IgD-negative memory B cell (primary cell): Measurements from ENCODE around the gene RFT1. TPM values are rescaled to one million over a fixed set of nuclear protein-coding genes. Genes with fewer than 3 reads are reported as not detected.
"Not testable (repeated sequence)": the region's sequence is repeated elsewhere in the genome, so short reads cannot be mapped to it uniquely, and the experiment has no call there.

Source experiments
- H3K27ac Mint-ChIP-seq, 3 donors: one replicate each; pipeline ENCODE4 v1.8.0; 2020 to 2022; ENCODE audit warnings: mild to moderate bottlenecking in 3 of 3, mixed read lengths in 3 of 3, moderate library complexity in 1 of 3
- H3K27me3 Mint-ChIP-seq: one replicate; pipeline ENCODE4 v1.8.0; 2021; ENCODE audit warnings: mixed read lengths
- H3K36me3 Mint-ChIP-seq: one replicate; pipeline ENCODE4 v1.8.0; 2020; ENCODE audit warnings: mild to moderate bottlenecking, mixed read lengths
- H3K4me1 Mint-ChIP-seq, 3 donors: one replicate each; pipeline ENCODE4 v1.8.0; 2020 to 2022; ENCODE audit warnings: mixed read lengths in 3 of 3, mild to moderate bottlenecking in 1 of 3
- H3K4me3 Mint-ChIP-seq, 4 donors: one replicate each; pipeline ENCODE4 v1.8.0; 2020 to 2022; ENCODE audit warnings: mild to moderate bottlenecking in 4 of 4, mixed read lengths in 4 of 4, moderate library complexity in 3 of 4
- H3K9me3 Mint-ChIP-seq, 3 donors: one replicate each; pipeline ENCODE4 v1.8.0; 2020 to 2021; ENCODE audit warnings: mixed read lengths in 3 of 3, mild to moderate bottlenecking in 1 of 3
- polyA plus RNA-seq: library from polyadenylated mRNA; unstranded; fragments of 300-500 nt; fragmentation: Illumina TruSeq; gene quantifications from one replicate; pipeline ENCODE4 v1.2.3, GENCODE V29; 2021

RFT1 gene
- polyA plus RNA-seq, 1 donor from 2014 or later: 17.4 TPM

DNA sequence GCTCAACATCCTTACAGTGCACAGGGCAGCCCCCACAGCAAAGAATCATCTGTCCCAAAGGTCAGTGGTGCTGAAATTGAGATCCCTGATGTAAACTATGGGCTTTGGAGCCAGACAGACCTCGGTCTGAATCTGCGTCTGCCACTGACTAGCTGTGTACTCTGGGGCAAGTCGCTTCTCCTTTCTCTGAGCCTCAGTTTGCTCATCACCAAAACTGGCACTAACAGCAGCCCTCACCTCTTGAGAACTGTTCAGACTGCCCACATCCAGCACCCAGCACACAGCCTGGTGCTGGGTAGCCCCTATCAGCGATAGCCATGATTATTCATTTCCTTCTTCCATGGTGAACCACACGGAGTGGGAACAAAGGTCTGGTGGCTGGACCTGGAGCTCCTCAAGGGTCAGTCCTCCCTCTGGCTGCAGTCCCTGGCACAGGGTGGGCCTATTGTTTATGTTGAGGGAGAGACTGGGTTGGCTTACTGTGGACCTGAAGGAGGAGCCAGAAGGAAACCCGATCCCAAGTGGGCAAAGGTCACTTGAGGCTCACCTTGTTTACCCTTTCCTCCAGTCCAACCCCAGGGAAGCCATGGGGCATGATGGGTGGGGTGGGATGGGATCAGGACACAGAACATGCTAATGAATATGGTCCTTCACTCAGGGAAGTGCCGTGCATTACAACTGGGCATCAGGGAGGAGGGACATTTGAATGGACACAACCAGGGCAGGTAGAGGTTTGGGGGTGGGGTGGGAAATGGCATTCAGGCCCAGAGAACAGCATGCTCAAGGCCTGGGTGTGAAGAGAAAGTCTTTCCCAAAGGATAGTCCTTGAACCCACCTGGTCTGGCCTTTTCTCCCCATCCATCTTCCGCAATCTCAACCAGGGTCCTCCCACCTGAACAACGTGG lies 29.2 kb upstream of the RFT1 start:
- Mint-ChIP-seq H3K4me3 (peak overlapping the region; percentile 53 to 91 (median 72)), H3K4me1 (peaks cover 13 to 35% (median 28%) of the 10 kb centered on the region in 3 donors), H3K27ac (peak overlapping the region in 1 of 3 donors; percentile 79), H3K9me3 (no peaks in the 10 kb centered on the region), H3K27me3 (peaks cover 5% of the 10 kb centered on the region), H3K36me3 (no peaks in the 10 kb centered on the region)

DNA sequence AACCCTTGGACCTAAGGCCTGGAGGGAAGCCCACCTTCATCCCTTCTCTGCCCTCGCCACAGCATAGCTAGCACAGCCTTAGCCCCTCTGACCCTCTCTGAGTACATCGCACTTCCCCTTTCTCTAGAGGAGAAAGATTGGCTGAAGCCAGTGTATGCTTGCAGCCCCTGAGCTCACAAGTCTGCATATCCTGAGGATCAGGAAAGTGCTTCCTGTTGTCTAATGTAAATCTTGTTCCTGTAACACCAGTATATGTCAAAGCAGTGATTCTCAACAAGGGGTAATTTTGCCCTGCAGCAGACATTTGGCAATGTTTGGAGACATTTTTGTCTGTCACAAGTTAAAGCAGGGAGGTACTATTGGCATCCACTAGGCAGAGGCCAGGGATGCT lies 28.5 kb upstream of the RFT1 start:
- no peaks in the 10 kb centered on the region for H3K36me3 Mint-ChIP-seq
- no peaks in the 10 kb centered on the region for H3K9me3 Mint-ChIP-seq
- H3K4me1 Mint-ChIP-seq: peaks cover 13 to 31% (median 24%) of the 10 kb centered on the region in 3 donors
- peak overlapping the region in 3 of 4 donors; percentile 0 to 78 (median 53) for H3K4me3 Mint-ChIP-seq
- peak overlapping the region in 1 of 3 donors; percentile 79 for H3K27ac Mint-ChIP-seq
- H3K27me3 Mint-ChIP-seq: peaks cover 5% of the 10 kb centered on the region

DNA sequence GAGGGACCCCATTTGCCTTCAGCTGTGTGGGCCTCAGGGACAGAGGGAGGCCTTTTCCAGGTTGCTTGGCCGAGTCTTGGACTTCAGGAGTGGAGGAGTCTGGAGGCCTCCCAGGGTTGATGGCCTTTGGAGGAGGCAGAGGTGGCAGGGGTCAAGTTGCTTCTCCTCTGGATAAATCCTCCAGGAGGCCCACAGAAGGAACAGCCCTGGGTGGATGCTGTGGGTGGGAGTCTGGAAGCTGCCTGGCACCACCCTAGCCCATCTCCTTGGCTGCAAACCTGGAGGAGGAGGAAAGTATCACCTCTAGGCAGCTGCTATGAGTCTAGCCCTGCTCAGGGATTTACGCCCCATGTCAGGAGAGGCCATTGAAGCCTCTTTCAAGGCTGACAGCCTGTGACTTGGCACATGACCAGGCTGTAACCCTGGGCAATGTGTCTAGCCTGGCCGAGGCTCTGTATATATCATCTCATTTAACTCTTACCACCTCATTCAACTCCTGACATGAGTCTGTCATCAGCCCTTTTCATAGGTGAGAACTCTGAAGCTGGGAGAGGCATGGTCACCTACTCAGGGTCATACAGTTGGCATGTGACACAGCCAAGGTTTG lies 27.8 kb upstream of the RFT1 start:
- Mint-ChIP-seq H3K36me3 (no peaks in the 10 kb centered on the region), H3K27ac (peak overlapping the region in 1 of 3 donors; percentile 55), H3K4me1 (peaks cover 13 to 24% (median 19%) of the 10 kb centered on the region in 3 donors), H3K9me3 (no peaks in the 10 kb centered on the region), H3K4me3 (peak overlapping the region in 3 of 4 donors; percentile 14 to 78 (median 27)), H3K27me3 (peaks cover 5% of the 10 kb centered on the region)

DNA sequence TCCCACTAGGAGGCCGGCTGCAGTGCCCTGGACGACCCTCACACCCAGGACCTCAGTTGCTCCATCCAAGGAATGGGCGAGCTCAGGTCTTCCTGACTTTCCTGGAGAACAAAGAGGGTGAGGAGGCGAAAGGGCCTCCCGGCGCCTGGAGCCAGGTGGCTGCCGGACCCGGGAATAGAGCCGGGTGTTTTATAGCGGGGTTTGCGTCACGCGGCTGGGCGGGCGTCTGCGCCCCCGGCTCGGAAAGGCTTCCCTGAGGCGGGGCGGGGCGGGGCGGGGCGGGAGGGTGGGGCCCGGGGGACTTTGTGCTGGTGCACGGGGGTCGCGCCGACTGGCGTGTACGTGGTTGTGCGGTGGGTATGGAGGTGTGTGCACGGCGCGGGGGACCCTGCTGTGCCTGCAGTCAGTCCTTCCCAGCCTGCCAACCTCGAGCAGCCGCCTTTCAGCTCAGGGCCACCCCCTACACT lies 26.2 kb upstream of the RFT1 start:
- Mint-ChIP-seq H3K4me1 (peaks cover 13 to 17% (median 16%) of the 10 kb centered on the region in 3 donors), H3K36me3 (no peaks in the 10 kb centered on the region), H3K27me3 (peaks cover 5% of the 10 kb centered on the region), H3K4me3 (peak overlapping the region in 1 of 4 donors; percentile 78), H3K9me3 (no peaks in the 10 kb centered on the region), H3K27ac (no peak overlapping the region)

DNA sequence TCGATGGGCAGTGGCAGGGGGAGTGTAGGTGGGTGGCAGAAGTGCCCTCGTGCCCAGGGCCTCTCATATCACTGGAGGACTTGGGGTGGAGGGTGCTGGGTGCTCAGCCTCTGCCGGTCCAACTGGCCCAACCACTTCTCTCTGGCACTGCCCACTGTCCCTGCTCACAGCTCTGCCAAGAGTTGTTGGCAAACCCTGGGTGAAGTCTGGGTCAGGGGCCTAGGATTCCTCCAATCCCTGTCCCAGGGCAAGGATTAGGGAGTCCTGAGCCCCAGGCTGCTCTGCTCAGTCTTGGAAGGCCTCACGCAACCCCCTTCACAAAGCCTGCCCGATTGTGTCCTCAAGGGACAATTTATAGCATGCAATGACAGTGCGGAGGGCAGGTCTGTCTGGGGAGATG lies 25.5 kb upstream of the RFT1 start:
- Mint-ChIP-seq H3K4me1 (peaks cover 13 to 17% (median 16%) of the 10 kb centered on the region in 3 donors), H3K27me3 (peaks cover 5% of the 10 kb centered on the region), H3K9me3 (no peaks in the 10 kb centered on the region), H3K4me3 (no peak overlapping the region), H3K36me3 (no peaks in the 10 kb centered on the region), H3K27ac (peak overlapping the region in 1 of 3 donors; percentile 78)

DNA sequence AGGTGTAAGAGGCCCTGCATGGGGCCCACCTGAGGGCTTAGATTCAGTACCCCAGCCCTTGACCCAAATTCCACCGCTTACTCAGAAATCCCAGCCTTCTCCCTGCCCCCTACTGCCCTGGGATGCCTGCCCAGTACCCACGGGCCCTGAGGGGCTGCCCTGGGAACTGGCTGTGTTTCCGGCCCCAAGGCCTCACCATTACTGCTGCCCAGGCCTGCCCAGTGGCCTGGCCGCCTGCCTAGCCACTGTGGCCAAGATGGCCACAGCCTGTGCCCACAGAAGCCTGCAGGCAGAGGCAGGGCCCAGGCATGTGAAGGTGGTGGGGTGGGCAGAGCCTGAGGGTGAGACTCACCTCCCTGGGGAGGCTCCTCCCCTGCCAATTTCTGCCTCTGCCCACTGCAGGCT lies 24.6 kb upstream of the RFT1 start:
- peak overlapping the region in 1 of 3 donors; percentile 71 for H3K27ac Mint-ChIP-seq
- H3K4me1 Mint-ChIP-seq: peaks cover 9 to 12% (median 10%) of the 10 kb centered on the region in 3 donors
- peaks cover 5% of the 10 kb centered on the region for H3K27me3 Mint-ChIP-seq
- no peaks in the 10 kb centered on the region for H3K36me3 Mint-ChIP-seq
- no peaks in the 10 kb centered on the region for H3K9me3 Mint-ChIP-seq
- H3K4me3 Mint-ChIP-seq: no peak overlapping the region

DNA sequence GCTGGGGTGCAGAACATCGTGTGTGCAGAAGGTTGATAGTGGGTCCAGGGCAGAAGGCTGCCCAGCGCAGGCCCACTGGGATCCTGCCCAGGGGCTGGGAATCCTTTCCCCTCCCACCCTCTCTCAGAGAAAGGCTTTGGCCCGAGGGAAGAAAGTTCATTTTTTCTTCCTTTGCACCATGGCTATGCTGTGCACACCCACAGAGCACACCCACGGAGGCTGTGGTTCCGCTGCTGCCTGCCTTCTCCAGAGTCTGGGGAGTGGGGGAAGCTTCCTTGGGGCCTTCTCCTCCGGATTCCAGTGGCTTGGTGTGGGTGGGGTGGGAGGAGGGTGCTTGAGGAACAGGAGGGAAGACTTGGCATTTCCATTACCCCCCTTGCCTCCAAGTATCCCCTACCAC lies 23.7 kb upstream of the RFT1 start:
- peaks cover 6 to 8% (median 8%) of the 10 kb centered on the region in 3 donors for H3K4me1 Mint-ChIP-seq
- peaks cover 5% of the 10 kb centered on the region for H3K27me3 Mint-ChIP-seq
- H3K4me3 Mint-ChIP-seq: peak overlapping the region in 1 of 4 donors; percentile 60
- no peaks in the 10 kb centered on the region for H3K9me3 Mint-ChIP-seq
- H3K27ac Mint-ChIP-seq: no peak overlapping the region
- no peaks in the 10 kb centered on the region for H3K36me3 Mint-ChIP-seq

DNA sequence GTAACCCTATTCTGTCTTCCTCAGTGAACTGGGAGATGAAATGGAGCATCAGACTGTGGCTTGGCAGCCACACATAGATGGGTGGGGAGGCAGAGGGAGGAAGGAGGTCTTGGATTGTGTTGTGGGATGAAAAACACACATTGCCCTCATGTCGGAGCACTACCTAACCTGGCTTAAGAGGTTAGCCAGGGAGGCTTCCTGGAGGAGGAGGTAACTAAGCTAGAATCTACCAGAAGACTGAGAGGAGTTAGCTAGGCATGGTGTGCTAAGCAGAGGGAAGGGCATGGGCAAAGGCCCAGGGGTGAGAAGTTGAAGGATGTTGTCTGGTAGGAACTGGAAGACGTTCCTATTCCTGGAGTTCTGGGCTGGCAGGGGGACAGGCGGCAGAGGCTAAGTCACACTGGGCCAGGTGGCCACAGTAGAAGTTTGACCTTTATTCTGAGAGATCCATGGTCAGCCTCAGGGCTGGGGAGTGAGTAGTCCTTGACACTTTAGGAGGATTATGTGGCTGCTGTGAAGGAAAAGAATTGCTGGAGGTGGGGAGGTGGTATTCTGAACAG lies 23.1 kb upstream of the RFT1 start:
- H3K27ac Mint-ChIP-seq: peak overlapping the region in 1 of 3 donors; percentile 46
- H3K4me3 Mint-ChIP-seq: peak overlapping the region in 1 of 4 donors; percentile 60
- H3K36me3 Mint-ChIP-seq: no peaks in the 10 kb centered on the region
- peaks cover under 1 to 5% (median 4%) of the 10 kb centered on the region in 3 donors for H3K4me1 Mint-ChIP-seq
- no peaks in the 10 kb centered on the region for H3K9me3 Mint-ChIP-seq
- peaks cover 5% of the 10 kb centered on the region for H3K27me3 Mint-ChIP-seq

DNA sequence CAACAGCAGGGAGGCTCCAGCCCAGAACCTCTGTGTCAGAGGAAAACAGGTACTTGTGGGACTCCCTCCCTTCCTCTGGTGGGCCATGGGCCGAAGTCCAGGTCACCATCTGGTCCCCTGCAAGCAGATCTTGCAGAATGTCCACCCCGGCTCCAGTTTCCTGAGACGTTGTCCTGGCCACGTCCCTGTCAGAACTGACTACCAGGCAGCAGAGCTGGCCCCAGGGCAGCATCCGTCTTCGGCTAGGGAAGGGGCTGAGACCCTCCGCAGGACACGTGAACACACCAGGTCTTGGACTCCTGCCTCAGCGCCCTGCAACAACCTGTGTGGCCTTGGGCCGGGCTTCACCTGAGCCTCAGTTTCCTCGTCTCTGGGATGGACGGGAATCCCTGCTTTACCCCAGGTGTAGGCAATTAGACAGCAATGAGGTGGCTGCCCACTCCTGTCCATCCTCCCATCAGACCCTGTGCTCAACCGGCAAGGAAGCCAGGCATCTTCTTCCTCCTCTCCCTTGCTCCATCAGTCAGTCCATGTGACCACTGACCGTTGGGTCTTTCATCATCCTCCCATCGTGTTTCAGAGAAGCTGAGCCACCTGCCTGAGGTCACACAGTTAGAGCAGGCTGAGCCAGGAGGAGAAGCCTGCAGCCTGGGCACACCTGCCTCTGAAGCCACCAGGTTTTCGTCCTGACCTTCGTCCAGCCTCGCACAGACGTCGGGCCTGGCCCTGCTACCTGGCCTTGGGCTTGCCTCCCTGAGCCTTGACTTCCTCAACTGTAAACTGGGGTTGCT lies 21.8 kb upstream of the RFT1 start:
- no peaks in the 10 kb centered on the region for H3K36me3 Mint-ChIP-seq
- H3K27me3 Mint-ChIP-seq: peaks cover 3% of the 10 kb centered on the region
- H3K4me1 Mint-ChIP-seq: peaks cover 0 to 1% (median 1%) of the 10 kb centered on the region in 3 donors
- no peaks in the 10 kb centered on the region for H3K9me3 Mint-ChIP-seq
- H3K27ac Mint-ChIP-seq: peak overlapping the region in 1 of 3 donors; percentile 23
- no peak overlapping the region for H3K4me3 Mint-ChIP-seq

DNA sequence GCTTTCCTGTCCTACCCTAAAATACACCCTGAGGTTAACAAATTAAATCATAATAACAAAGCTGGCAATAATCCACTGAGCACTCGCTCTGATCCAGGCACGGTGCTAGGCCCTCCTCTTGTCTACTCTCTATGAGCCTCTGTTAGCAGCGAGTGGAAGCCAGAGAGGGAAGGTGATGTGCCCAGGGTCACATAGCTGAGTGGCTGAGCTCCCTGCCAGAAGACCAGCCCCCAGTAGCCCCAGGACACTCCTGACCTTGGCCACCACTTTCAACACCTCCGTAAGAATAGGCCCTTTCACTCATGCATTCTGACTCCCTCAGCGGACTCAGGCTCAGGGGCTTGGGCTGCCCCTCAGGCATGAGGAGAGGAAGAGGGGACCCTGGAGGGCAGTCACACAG lies 21.2 kb upstream of the RFT1 start:
- H3K9me3 Mint-ChIP-seq: no peaks in the 10 kb centered on the region
- no peaks in the 10 kb centered on the region for H3K36me3 Mint-ChIP-seq
- no peak overlapping the region for H3K27ac Mint-ChIP-seq
- H3K27me3 Mint-ChIP-seq: peaks cover 3% of the 10 kb centered on the region
- no peak overlapping the region for H3K4me3 Mint-ChIP-seq
- H3K4me1 Mint-ChIP-seq: peaks cover 0 to 1% (median 0%) of the 10 kb centered on the region in 3 donors

DNA sequence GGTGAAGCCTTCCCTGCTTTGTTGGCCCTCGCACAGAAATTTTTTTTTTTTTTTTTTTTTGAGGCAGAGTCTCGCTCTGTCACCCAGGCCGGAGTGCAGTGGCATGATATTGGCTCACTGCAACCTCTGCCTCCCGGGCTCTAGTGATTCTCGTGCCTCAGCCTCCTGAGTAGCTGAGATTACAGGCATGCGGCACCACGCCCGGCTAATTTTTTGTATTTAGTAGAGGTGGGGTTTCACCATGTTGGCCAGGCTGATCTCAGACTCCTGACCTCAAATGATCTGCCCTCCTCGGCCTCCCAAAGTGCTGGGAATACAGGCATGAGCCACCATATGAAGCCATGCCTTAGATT lies 20.8 kb upstream of the RFT1 start:
- not testable (repeated sequence) for H3K36me3 Mint-ChIP-seq, H3K4me1 Mint-ChIP-seq, H3K27me3 Mint-ChIP-seq, H3K27ac Mint-ChIP-seq, H3K9me3 Mint-ChIP-seq, H3K4me3 Mint-ChIP-seq

DNA sequence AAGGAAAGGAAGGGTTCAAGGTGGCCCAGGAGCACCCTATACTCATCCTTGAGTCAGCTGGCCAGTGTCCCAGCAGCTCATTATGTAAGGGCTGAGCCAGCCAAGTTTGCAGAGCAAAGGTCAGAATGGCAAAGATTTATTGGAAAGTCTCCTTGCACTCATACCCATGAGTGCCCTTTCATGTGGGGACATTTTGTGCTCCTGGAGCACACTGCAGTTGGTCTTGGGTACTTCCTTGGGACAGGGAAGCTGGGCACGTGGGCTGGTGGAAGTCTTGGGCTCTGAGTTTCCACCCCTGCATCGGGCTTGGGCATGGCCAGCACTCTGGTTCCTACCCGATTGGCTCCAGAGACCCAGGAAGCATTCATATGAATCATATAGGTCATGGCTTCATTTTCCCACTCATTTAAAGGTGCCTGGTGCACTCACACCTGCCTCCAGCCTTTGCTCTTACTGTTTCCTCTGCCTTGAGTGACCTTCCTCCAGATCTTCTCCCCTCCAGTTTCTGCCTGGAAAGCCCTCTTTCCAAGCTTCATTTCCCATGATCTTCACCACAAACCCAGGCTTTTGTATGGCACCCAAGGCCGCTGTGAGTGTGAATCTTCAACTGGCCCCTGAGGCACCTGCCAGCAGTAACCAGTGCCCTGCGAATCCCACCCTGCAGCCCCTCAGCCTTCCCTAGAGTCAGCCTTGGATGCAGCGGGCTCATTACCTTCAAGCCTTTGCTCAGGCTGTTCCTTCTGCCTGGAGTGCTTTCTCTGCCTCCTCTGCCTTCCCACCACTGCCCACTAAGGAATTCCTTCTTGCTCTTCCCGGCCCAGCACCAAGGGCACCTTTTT lies 20.2 kb upstream of the RFT1 start:
- Mint-ChIP-seq H3K27ac (no peak overlapping the region), H3K27me3 (peaks cover under 1% of the 10 kb centered on the region), H3K4me1 (no peaks in the 10 kb centered on the region), H3K9me3 (no peaks in the 10 kb centered on the region), H3K4me3 (no peak overlapping the region), H3K36me3 (no peaks in the 10 kb centered on the region)

DNA sequence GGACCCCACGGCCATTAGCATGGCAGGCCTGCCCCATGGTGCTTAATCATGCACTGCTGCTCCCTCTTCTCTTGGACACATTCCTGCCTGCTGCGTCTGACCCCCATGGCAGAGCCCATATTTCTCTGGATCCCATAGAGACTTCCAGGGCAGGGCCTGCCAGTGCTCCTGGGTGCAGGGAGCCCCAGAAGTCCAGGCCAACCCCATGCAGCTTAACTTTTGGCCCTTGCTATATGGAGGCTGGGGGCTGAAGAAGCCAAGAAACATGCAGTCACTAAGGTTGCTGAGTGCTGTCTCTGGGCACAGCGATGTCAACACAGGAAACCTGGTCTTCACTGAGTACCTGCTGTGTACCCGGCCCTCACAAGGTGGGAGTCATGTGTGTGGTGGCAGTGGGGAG lies 19.5 kb upstream of the RFT1 start:
- H3K4me1 Mint-ChIP-seq: no peaks in the 10 kb centered on the region
- no peak overlapping the region for H3K27ac Mint-ChIP-seq
- H3K4me3 Mint-ChIP-seq: no peak overlapping the region
- no peaks in the 10 kb centered on the region for H3K9me3 Mint-ChIP-seq
- no peaks in the 10 kb centered on the region for H3K36me3 Mint-ChIP-seq
- H3K27me3 Mint-ChIP-seq: no peaks in the 10 kb centered on the region
